ENCODE data around the gene ANKRD44. TPM values are rescaled to one million over a fixed set of nuclear protein-coding genes. Genes with fewer than 3 reads are reported as not detected.

ANKRD44 gene
- polyA plus RNA-seq, 1 experiment, result 14.7 TPM

GRCh38 chr2:197130318-197130717, 180.3 kb downstream of the ANKRD44 start:
- no peak overlapping the region for H3K27ac ChIP-seq (ENCODE audit: low read depth, low read length)
- no peak for TF ChIP-seq CTCF (IDR thresholded peaks at IDR 0.05; ENCODE audit: low read depth, low read length)
- DNase-seq (ENCODE audit: low read depth, low spot score), result no peak
- ChIA-PET CTCF (interaction anchor here (0.7 kb wide), 1 partner anchor 36 kb away, joined by 4 read pairs; no protein-coding TSS in a partner anchor), POLR2A (no interaction called here)
- no peaks in the 10 kb centered on the region for H3K27me3 ChIP-seq (ENCODE audit: control insufficient read depth, insufficient read depth, low read length)
- no peaks in the 10 kb centered on the region for H3K9me3 ChIP-seq (ENCODE audit: control insufficient read depth, insufficient read depth, low read length)
- H3K4me3 ChIP-seq (ENCODE audit: low read depth, low read length), result no peak overlapping the region

- CTCF ChIA-PET, result interaction anchor here (0.6 to 4.0 kb wide), 3 partner anchors 9 to 117 kb away, joined by 3 to 28 read pairs (median 3); no protein-coding TSS in a partner anchor
- no peak for TF ChIP-seq CTCF (IDR thresholded peaks at IDR 0.05; ENCODE audit: low read depth, low read length)
- Histone ChIP-seq H3K9me3 (ENCODE audit: control insufficient read depth, insufficient read depth, low read length) (no peaks in the 10 kb centered on the region), H3K4me3 (ENCODE audit: low read depth, low read length) (no peak overlapping the region), H3K27ac (ENCODE audit: low read depth, low read length) (no peak overlapping the region), H3K27me3 (ENCODE audit: control insufficient read depth, insufficient read depth, low read length) (no peaks in the 10 kb centered on the region)
- no peak for DNase-seq (ENCODE audit: low read depth, low spot score)
- POLR2A ChIA-PET, result interaction anchor here (0.6 kb wide), 1 partner anchor 62 kb away, joined by 3 read pairs; no protein-coding TSS in a partner anchor
Measured at GRCh38 chr2:197128897-197129296, 181.7 kb downstream of the ANKRD44 start.

- H3K27me3 ChIP-seq (ENCODE audit: control insufficient read depth, insufficient read depth, low read length), result no peaks in the 10 kb centered on the region
- TF ChIP-seq CTCF (IDR thresholded peaks at IDR 0.05; ENCODE audit: low read depth, low read length), result no peak
- H3K9me3 ChIP-seq (ENCODE audit: control insufficient read depth, insufficient read depth, low read length), result no peaks in the 10 kb centered on the region
- POLR2A ChIA-PET, result no interaction called here
- H3K27ac ChIP-seq (ENCODE audit: low read depth, low read length), result no peak overlapping the region
- CTCF ChIA-PET, result interaction anchor here (4.0 kb wide), 1 partner anchor 14 kb away, joined by 28 read pairs; no protein-coding TSS in a partner anchor
- no peak overlapping the region for H3K4me3 ChIP-seq (ENCODE audit: low read depth, low read length)
- no peak for DNase-seq (ENCODE audit: low read depth, low spot score)
Measured at GRCh38 chr2:197128126-197128525, 182.5 kb downstream of the ANKRD44 start.

- Histone ChIP-seq H3K27ac (ENCODE audit: low read depth, low read length) (no peak overlapping the region), H3K9me3 (ENCODE audit: control insufficient read depth, insufficient read depth, low read length) (no peaks in the 10 kb centered on the region), H3K4me3 (ENCODE audit: low read depth, low read length) (no peak overlapping the region), H3K27me3 (ENCODE audit: control insufficient read depth, insufficient read depth, low read length) (no peaks in the 10 kb centered on the region)
- POLR2A ChIA-PET, result no interaction called here
- no peak for TF ChIP-seq CTCF (IDR thresholded peaks at IDR 0.05; ENCODE audit: low read depth, low read length)
- CTCF ChIA-PET, result interaction anchor here (0.9 to 4.0 kb wide), 4 partner anchors 9 to 115 kb away, joined by 3 to 28 read pairs (median 8); no protein-coding TSS in a partner anchor
- DNase-seq (ENCODE audit: low read depth, low spot score), result no peak
Measured at GRCh38 chr2:197126630-197127352, 183.8 kb downstream of the ANKRD44 start.

All from AG04450 (cell line).